SU-DHL-6 (cell line): ENCODE measurements around the gene JAK1.

ENCODE experiments used
- EZH2phosphoT487 ChIP-seq: fragments of 200-600 bp; sonication (generic), shearing (Covaris generic); conservative IDR thresholded peaks from 2 replicates; pipeline ENCODE4 v1.6.1; 2018; ENCODE audit warnings: mild to moderate bottlenecking, antibody characterized with exemption, low read length, moderate library complexity, mixed read lengths
- TF ChIP-seq, protein P1 (sequence below): fragments of 200-600 bp; sonication (generic); IDR thresholded peaks from one replicate; pipeline ENCODE4 v1.5.1; 2017; ENCODE audit warnings: antibody characterized with exemption, mild to moderate bottlenecking, low read length, moderate library complexity; ENCODE audit not compliant: insufficient read depth, poor library complexity, severe bottlenecking

DNA sequence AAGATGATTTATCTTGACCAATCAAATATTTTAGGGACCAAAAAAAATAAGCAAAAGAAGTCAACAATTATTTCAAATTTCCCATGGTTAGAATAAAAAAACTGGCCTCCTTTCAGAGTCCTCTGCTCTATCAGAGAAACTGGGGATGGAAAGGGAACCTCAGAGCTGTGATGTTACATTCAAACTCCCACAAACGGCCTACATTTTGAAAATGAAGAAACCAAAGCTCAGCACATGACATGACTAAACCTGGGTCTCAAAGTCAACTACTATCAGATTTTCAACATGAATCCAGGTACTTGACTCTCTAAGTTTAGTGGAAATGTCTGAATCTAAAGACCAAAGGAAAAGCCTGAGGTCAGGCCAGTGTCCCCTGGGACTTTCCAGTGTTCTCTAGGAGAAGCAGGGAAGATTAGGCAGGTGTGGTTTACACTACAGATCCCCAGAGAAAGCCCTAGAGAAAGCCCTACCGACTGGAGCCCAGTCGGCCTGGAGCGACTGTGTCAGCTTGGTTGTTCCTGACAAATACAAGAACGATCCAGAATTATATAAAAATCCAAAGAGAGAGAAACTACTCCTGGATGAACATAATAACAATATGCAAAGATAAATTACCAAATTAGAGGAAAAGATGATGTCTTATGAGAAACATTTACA lies 24.8 kb downstream of the JAK1 start:
- TF ChIP-seq, protein P1, sequence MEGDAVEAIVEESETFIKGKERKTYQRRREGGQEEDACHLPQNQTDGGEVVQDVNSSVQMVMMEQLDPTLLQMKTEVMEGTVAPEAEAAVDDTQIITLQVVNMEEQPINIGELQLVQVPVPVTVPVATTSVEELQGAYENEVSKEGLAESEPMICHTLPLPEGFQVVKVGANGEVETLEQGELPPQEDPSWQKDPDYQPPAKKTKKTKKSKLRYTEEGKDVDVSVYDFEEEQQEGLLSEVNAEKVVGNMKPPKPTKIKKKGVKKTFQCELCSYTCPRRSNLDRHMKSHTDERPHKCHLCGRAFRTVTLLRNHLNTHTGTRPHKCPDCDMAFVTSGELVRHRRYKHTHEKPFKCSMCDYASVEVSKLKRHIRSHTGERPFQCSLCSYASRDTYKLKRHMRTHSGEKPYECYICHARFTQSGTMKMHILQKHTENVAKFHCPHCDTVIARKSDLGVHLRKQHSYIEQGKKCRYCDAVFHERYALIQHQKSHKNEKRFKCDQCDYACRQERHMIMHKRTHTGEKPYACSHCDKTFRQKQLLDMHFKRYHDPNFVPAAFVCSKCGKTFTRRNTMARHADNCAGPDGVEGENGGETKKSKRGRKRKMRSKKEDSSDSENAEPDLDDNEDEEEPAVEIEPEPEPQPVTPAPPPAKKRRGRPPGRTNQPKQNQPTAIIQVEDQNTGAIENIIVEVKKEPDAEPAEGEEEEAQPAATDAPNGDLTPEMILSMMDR, result no peak
- TF ChIP-seq EZH2phosphoT487, result no peak
